T-helper 2 cell (primary cell): Measurements from ENCODE around the gene ABCC2.
"Not testable (repeated sequence)": the region's sequence is repeated elsewhere in the genome, so short reads cannot be mapped to it uniquely, and the experiment has no call there.

Experiments used
- DNase-seq, 5 experiments: peaks; one replicate each; pipeline versions ENCODE4 v3.0.0 to v3.0.0-alpha.2; 2012 to 2022

The ABCC2 gene

DNA sequence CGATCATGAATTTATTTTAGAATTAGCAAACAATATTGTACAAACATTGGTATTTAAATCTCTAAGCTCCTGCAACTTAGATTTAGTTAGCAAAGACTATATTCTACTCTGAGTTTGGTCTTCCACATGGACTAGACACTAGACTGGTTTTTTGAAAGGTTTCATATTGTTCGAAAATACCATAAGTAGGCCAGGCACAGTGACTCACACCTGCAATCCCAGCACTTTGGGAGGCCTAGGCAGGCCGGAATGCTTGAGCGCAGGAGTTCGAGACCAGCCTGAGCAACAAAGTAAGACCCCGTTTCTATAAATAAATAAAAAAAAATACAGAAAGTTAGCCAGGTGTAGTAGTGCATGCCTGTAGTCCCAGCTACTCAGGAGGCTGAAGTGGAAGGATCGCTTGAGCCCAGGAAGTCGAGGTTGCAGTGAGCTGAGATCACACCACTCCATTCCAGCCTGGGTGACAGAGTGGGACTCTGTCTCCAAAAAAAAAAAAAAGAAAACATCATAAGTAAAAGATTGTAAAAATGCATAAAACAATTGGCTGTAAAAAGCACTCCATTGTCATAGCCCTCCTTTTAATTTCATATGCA, 73.1 kb downstream of the ABCC2 start:
- no peak for DNase-seq

DNA sequence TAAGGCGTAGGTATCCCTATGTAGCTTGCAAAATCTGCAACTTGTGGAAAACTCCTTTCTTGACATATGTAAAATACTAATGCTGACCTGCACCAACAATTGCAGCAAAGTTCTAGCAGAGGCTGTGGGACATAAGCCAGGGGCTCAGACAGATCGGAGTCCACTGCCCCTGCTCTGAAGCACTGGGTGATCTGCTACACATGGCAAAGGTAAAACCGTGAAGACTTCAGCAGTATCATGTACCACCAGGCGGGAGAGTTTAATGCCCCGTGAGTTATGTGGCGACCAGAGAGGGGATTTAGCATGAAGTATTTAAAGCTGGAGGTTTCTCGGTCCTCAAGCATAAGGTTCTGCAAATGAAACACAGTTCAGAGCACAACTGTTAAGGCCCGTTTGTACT, 76.4 kb downstream of the ABCC2 start:
- DNase-seq: no peak

DNA sequence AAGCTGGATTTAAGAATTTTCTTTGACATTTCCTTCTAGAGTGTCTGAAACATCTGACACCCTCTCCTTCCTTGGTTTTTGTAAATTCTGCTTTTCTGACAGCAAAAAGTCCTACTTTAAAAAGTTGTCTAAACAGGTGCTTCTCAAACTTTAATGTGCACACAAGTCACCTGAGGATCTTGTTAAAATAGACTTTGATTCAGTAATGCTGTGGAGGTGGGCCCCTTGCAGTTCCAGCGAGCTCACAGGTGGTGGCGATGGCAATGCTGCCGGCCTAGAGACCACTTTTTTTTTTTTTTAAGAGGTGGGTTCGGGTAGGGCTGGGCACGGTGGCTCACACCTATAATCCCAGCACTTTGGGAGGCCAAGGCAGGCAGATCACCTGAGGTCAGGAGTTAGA, 77.1 kb downstream of the ABCC2 start:
- DNase-seq: peak in 1 of 5 experiments; percentile 10

DNA sequence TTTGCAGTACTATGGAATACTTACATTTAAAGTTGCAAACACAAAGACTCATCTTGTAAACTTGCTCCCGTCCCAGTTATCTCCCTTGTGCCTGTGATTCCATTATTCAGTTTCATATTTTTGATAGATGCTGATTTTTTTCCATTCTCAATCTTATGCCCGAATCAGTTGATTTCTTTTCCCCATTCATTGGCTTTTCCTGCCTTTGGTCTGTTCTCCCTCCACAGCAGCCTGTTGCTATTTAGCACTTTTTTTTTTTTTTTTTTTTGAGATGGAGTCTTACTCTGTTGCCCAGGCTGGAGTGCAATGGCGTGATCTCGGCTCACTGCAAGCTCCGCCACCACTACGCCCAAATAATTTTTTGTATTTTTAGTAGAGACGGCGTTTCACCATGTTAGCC, 78.0 kb downstream of the ABCC2 start:
- DNase-seq: no peak

DNA sequence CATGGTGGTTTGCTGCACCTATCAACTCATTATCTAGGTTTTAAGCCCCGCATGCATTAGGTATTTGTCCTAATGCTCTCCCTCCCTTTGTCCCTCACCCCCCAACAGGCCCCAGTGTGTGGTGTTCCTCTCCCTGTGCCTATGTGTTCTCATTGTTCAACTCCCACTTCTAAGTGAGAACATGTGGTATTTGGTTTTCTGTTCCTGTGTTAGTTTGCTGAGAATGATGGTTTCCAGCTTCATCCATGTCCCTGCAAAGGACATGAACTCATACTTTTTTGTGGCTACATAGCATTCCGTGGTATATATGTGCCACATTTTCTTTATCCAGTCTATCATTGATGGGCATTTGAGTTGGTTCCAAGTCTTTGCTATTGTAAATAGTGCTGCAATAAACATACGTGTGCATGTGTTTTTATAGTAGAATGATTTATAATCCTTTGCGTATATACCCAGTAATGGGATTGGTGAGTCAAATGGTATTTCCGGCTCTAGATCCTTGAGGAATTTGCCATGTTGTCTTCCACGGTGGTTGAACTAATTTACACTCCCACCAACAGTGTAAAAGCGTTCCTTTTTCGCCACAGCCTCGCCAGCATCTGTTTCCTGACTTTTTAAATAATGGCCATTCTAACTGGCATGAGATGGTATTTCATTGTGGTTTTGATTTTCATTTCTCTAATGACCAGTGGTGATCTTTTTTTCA, 81.2 kb downstream of the ABCC2 start:
- DNase-seq: not testable (repeated sequence)

DNA sequence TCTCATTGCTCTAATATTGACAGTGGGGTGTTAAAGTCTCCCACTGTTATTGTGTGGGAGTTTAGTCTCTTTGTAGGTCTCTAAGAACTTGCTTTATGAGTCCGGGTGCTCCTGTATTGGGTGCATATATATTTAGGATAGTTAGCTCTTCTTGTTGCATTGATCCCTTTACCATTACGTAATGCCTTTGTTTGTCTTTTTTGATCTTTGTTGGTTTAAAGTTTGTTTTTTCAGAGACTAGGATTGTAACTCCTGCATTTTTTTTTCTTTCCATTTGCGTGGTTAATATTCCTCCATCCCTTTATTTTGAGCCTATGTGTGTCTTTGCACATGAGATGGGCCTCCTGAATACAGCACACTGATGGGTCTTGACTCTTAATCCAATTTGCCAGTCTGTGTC, 84.8 kb downstream of the ABCC2 start:
- not testable (repeated sequence) for DNase-seq

DNA sequence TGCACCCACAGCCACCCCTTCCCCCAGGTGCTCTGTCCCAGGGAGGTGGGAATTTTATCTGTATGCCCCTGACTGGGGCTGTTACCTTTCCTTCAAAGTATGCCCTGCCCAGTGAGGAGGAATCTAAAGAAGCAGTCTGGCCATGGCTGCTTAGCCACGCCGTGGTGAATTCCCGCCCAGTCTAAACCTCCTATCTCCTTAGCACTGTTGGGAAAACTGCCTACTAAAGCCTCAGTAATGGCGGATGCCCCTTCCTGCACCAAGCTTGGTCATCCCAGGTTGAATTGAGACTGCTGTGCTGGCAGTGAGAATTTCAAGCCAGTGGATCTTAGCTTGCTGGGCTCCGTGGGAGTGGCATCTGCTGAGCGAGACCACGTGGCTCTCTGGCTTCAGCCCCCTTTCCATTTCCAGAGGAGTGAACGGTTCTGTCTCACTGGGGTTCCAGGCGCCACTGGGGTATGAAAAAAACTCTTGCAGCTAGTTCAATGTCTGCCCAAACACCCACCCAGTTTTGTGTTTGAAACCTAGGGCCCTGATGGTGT, 87.2 kb downstream of the ABCC2 start:
- DNase-seq: no peak

DNA sequence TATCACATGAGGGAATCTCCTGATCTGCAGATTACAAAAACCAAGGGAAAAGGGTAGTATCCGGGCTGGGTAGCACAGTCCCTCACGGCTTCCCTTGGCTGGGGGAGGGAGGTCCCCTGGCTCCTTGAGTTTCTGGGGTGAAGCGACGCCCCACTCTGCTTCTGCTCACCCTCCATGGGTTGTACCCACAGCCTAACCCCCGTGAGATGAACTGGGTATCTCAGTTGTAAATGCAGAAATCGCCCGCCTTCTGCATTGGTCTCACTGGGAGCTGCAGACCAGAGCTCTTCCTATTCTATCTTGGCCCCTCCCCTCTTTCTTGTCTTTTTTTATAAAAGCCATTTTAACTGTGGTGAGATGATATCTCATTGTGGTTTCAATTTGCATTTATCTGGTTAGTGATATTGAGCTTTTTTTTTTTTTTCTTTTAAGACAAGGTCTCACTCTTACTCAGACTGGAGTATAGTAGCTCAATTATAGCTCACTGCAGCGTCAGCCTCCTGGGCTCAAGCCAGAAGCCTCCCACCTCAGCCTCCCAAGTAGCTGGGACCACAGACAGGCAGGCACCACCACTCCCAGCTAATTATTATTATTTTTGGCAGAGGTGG, 87.8 kb downstream of the ABCC2 start:
- peak in 4 of 5 experiments; percentile 16 to 93 (median 40) for DNase-seq

DNA sequence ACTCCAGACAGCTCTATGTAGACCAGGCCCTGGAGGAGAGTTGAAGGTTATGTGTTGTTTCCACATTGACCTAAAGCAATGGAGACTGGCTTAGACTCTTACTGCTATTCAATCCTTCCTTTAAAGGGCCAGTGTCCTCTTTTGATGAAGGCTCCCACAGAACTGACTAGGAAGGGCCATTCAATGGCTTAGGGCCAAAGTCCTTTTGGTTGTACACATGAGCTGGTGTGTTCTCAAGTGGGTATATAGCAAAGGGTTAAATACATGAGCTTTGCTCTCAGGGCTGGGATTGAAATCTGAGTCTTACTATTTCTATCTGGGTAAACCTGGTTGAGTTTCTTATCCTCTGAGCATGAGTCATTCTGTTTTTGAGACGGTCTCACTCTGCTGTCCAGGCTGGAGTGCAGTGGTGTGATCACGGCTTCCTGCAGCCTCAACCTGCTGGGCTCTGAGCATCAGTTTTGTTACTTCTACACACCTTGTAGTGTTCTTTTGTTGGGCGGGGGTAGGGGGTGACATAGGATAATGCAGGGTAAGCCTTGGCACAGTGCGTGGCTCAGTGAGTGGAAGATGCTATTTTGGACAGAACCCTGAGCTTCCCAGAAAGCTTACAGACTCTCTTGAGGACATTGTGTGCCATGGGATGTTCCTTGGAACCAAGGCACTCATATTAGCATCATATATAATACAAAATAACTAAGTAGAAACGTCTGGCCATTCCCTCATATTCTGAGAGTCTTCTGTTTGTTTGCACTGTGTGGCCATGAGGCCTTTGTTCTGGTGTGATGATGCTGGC, 90.1 kb downstream of the ABCC2 start:
- DNase-seq: peak in 1 of 5 experiments; percentile 19

DNA sequence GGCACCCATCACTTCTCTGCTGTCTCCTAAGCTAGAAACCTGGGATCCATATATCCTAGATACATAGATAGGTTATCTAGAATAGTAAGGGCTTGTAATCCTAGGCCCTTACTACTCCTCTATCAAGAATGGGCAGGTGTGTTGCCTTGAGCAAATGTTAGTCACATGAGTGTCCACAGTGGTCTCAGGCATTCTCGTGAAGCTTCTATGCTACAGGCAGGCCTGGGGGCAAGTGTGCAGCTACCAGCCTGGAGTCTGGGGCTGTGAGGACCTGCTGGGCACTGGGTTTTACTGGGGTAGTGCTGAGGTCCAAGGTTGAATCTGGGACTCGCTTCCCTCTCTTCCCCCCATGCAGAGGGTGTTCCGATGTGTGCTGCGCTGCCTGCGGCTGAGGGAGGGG, 91.4 kb downstream of the ABCC2 start:
- DNase-seq: no peak

DNA sequence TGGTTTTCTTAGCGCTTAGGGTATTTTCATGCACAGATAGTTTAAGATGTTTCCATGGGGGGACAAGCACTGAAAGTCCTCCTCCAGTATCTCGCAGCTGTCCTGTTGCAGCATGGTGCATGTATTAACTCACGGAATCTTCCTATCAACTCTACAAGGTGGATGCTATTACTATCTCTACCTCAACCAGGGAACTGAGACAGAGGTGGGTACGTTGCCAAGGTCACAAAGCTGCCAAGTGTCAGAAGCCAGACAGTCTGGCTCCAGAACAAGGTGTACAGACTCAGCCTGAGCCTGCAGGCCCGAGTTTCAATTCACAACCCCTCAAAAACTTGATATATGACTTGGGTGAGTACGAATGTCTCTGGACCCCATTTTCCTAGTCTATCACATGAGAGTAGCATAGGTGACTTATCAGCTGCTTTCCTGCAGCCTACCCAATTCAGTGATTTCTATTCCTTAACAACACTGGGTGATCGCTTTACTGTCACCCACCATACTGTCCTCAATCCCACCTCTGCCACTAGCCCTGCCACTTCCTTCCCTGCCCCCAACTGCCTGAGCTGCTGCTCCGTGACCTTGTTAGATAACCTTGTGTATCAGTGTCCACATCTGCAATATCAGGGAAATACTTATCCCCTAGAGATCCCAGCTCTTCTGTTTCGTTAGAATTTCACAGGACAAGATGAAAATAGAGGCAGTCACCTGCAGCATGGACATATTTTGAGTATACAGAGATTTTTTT, 92.1 kb downstream of the ABCC2 start:
- no peak for DNase-seq

DNA sequence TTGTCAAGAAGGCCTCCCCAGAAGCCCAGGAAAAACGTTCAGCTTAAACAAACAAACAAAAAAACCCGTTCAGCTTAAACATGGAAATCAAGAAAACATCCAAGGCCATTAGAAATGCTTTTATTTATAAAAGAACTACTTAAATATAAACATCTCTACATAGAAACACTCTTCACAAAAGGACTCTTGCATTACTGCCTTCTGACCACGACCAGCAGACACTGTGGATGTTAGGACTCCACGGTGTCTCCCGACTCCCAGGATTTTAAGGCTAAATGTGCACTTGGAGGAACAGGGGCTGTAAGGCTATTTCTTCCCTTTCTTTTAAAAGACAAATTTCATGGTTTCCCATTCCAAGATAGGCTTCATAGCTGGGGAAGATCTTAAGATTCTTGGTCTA, 93.0 kb downstream of the ABCC2 start:
- DNase-seq: no peak

DNA sequence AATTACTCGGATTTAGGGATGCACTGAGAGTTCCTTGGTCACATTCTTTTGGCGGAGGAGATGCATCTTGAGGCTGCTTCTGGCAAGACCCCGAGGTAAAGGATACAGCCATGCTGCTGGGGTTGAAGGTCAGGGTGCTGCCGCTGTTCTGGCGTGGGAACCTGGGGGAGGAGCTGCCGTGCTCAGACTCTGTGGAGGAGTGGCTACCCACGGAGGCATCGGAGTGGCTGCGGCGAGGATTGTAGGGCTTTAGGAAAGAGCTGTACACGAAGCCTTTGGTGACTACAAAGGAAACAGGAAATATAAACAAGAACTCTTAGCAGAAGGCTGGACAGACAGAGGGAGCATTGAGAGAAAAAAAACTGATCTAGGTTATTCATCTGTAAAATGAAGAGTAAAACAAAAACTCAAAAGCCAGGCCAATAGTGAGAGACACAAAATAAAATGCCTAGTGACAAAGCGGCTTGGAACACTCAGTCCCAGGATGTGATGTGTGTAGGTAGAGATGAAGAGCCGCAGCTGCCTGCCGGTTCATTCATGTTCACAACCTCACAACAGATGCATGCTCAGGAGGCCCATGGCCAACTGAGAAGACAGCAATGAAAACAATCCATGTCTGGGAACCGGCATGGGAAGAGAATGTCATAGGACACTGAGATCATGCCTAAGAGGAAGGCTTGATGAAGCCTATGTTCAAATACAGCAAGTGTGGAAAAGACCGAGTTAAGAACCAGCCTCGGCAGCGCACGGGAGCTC, 97.8 kb downstream of the ABCC2 start:
- no peak for DNase-seq

DNA sequence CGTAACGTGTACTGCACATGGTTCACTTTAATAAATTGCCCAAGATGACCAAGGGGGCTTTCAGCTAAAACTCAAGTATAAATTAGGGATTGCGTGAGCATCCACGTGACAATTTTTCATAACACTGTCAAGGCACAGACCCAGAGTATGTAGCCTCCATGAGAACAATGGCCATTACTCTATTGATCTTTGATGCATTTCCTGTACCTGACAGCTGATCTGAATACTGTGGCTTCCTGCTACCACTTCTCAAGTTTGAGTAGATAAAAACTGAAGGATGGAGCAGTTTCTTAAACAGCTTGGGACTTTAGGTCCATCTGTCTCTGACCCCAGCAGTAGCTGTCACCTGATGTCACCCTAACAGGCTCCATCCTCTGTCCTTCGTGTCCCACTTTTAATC, 98.9 kb downstream of the ABCC2 start:
- no peak for DNase-seq

DNA sequence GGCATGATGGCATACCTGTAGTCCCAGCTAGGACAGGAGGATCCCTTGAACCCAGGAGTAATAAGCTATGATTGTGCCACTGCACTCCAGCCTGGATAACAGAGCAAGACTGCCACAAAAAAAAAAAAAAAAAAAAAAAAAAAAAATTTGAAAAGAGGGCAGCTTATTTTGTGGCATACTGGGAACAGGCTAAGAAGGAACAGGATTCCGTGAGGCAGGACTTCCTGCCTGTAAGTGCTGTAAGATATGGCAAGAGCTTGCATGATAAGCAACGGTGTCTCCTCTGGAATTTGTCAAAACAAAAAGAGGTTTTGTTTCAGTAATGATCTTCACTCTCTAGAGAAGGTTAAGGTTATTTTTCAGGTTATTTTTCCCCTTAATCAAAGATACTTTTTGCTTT, 101.1 kb downstream of the ABCC2 start:
- no peak for DNase-seq

DNA sequence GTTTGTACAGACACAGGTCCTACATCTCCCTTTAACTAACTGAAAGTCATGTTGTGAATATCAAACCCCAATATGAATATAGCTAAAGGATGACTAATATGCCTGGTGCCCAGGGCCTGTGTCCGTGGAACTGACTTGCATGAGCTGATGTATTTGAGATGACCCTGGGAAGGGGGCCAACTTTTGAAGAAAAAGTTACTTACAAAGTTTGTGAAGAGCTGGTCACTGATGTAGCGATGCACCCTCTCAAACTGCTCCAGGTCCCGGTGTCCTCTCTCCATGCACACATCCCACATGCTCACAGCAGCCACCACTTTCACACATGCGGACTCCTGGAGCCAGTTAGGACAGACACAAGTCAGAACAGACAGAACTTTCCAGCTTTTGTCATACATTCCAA, 106.2 kb downstream of the ABCC2 start:
- no peak for DNase-seq

DNA sequence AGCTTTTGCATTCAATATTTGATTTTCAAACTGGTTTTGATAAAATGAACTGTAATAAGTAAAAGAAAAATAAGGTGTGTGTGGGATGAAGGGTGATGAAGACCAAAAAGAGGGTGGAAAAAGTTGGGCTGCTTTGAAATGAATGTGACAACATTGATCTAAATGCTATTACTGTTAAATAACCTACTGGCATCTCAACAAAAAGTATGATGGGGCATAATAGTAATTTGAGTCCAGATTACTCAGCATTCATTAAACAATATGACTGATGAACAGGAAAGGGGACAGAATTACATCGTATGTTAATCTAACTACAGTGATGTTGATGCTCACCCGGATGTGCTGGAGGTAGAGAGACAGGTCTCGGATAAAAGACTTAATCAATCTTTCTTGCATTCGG, 112.2 kb downstream of the ABCC2 start:
- no peak for DNase-seq

DNA sequence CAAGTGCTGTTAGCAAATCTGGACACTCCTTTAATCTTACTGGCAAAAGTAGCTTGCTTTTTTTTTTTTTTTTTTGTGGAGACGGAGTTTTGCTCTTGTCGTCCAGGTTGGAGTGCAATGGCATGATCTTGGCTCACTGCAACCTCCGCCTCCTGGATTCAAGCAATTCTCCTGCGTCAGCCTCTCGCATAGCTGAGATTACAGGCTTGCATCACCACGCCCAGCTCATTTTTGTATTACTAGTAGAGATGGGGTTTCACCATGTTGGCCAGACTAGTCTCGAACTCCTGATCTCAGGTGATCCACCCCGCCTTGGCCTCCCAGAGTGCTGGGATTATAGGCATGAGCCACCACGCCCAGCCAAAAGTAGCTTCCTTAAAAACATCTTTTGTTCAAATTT, 112.6 kb downstream of the ABCC2 start:
- DNase-seq: not testable (repeated sequence)

DNA sequence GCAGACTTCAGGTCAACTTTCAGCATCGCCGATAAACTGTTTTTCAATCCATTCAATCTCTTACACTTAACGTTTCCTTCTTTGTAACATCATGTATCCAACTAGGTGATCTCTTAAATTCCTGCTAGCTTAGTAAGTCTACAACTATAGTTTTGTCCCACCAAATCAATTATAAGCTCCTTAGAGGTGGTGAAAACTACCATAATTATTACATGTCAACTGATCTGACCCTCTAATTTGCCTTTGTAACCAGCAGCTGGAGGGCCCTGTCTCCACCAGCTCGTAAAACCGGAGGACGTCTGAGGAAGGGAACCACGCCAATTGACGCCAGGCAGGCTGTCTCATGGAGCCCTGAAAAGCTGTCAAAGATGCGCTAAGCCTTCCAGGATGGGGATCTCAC, 113.4 kb downstream of the ABCC2 start:
- no peak for DNase-seq
